PFSK-1 (cell line): ENCODE measurements around the gene RPAP3.

Experiments used
- FOXP2 ChIP-seq: optimal IDR thresholded peaks from 2 replicates; pipeline ENCODE3; 2011; ENCODE audit warnings: borderline replicate concordance, control low read depth, inconsistent platforms; ENCODE audit not compliant: insufficient read depth; ENCODE audit errors: extremely low read length, extremely low read depth
- POLR2AphosphoS5 ChIP-seq: IDR thresholded peaks from 2 replicates; pipeline ENCODE4 v1.6.1; 2012; ENCODE audit warnings: low read depth, mild to moderate bottlenecking, control low read depth, low read length, moderate library complexity
- REST ChIP-seq, 2 experiments: IDR thresholded peaks; 2 replicates each; pipeline versions ENCODE4 v1.6.1 to v1.8.0; 2011 to 2012; ENCODE audit warnings: low read depth in 2 of 2, low read length in 2 of 2, control low read depth in 1 of 2, inconsistent platforms in 1 of 2, mild to moderate bottlenecking in 1 of 2, moderate library complexity in 1 of 2; ENCODE audit not compliant: insufficient read depth in 1 of 2
- SIN3A ChIP-seq: IDR thresholded peaks from 2 replicates; pipeline ENCODE4 v1.6.1; 2012; ENCODE audit warnings: mild to moderate bottlenecking, low read length, moderate library complexity, borderline replicate concordance; ENCODE audit not compliant: insufficient read depth
- TAF1 ChIP-seq: IDR thresholded peaks from 2 replicates; pipeline ENCODE4 v1.6.1; 2012; ENCODE audit warnings: low read length, control low read depth, borderline replicate concordance; ENCODE audit not compliant: insufficient read depth

Gene RPAP3

GRCh38 chr12:47735649-47736048, 29.8 kb upstream of the RPAP3 start:
- TF ChIP-seq TAF1, result no peak
- no peak for TF ChIP-seq SIN3A

GRCh38 chr12:47734725-47735480, 29.1 kb upstream of the RPAP3 start:
- no peak for TF ChIP-seq FOXP2
- TF ChIP-seq REST (IDR thresholded peaks at IDR 0.05; ENCODE audit: insufficient read depth in 1 of 2, low read depth in 2 of 2, low read length in 2 of 2), result no peak
- TF ChIP-seq POLR2AphosphoS5, result no peak
- TF ChIP-seq TAF1, result no peak
- TF ChIP-seq SIN3A, result no peak

- no peak for TF ChIP-seq POLR2AphosphoS5
- no peak for TF ChIP-seq REST (IDR thresholded peaks at IDR 0.05; ENCODE audit: insufficient read depth in 1 of 2, low read depth in 2 of 2, low read length in 2 of 2)
- no peak for TF ChIP-seq TAF1
- no peak for TF ChIP-seq FOXP2
- no peak for TF ChIP-seq SIN3A
These were observed 27.3 kb upstream of the RPAP3 start for GRCh38 chr12:47733142-47733541.

GRCh38 chr12:47732504-47732903, 26.7 kb upstream of the RPAP3 start:
- TF ChIP-seq TAF1 (no peak), SIN3A (no peak), POLR2AphosphoS5 (no peak), FOXP2 (no peak), REST (IDR thresholded peaks at IDR 0.05; ENCODE audit: insufficient read depth in 1 of 2, low read depth in 2 of 2, low read length in 2 of 2) (no peak)

- TF ChIP-seq TAF1 (no peak), FOXP2 (no peak), SIN3A (no peak), POLR2AphosphoS5 (no peak), REST (IDR thresholded peaks at IDR 0.05; ENCODE audit: insufficient read depth in 1 of 2, low read depth in 2 of 2, low read length in 2 of 2) (no peak)
These were observed 25.9 kb upstream of the RPAP3 start for GRCh38 chr12:47731723-47732122.
